GM13977 (cell line): Measurements from ENCODE around the gene TRIM31.
"Not testable (repeated sequence)": the region's sequence is repeated elsewhere in the genome, so short reads cannot be mapped to it uniquely, and the experiment has no call there.

Source experiments
- DNase-seq: peaks from one replicate; pipeline ENCODE4 v3.0.0; 2012; ENCODE audit warnings: low spot score
- in situ Hi-C: fragments of 300-500 bp; cut with MboI; formaldehyde crosslinking; loops from one replicate; pipeline ENCODE4 v1.12.0; 2022; ENCODE audit warnings: low sequenced_read_pairs, low pct_unique_long_range_greater_than_20kb, mixed read lengths, inconsistent platforms; ENCODE audit not compliant: unreplicated experiment
- TF ChIP-seq, protein P1 (sequence below): IDR thresholded peaks from 2 replicates; pipeline ENCODE4 v1.5.1; 2012; ENCODE audit warnings: mild to moderate bottlenecking, control low read depth; ENCODE audit not compliant: insufficient read depth; ENCODE audit errors: extremely low read depth, missing control alignments

The TRIM31 gene

GRCh38 chr6:30149234-30149633 lies 36.3 kb upstream of the TRIM31 start:
- TF ChIP-seq, protein P1, sequence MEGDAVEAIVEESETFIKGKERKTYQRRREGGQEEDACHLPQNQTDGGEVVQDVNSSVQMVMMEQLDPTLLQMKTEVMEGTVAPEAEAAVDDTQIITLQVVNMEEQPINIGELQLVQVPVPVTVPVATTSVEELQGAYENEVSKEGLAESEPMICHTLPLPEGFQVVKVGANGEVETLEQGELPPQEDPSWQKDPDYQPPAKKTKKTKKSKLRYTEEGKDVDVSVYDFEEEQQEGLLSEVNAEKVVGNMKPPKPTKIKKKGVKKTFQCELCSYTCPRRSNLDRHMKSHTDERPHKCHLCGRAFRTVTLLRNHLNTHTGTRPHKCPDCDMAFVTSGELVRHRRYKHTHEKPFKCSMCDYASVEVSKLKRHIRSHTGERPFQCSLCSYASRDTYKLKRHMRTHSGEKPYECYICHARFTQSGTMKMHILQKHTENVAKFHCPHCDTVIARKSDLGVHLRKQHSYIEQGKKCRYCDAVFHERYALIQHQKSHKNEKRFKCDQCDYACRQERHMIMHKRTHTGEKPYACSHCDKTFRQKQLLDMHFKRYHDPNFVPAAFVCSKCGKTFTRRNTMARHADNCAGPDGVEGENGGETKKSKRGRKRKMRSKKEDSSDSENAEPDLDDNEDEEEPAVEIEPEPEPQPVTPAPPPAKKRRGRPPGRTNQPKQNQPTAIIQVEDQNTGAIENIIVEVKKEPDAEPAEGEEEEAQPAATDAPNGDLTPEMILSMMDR, result no peak
- in situ Hi-C loops, result no loop called here
- DNase-seq, result no peak

DNA sequence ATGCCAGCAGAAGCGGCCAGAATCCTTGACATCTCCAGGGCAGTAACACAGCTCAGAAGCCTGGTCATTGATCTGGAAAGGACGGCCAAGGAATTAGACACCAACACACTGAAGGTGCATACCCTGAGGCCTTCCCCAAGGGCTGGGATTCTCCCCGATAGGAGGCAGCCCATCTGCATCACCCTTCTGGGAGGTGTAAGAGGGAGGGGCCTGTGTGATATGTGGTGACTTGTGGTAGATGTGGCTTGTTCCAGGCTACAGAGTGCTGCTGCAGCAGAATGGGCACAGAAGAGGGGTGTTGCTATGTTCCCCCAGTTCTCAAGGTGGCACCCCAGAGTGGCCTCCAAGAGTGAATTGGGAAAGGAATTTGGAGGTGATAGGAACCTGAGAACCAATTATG lies 34.2 kb upstream of the TRIM31 start:
- in situ Hi-C loops, result no loop called here
- TF ChIP-seq, protein P1, result no peak
- DNase-seq, result no peak

DNA sequence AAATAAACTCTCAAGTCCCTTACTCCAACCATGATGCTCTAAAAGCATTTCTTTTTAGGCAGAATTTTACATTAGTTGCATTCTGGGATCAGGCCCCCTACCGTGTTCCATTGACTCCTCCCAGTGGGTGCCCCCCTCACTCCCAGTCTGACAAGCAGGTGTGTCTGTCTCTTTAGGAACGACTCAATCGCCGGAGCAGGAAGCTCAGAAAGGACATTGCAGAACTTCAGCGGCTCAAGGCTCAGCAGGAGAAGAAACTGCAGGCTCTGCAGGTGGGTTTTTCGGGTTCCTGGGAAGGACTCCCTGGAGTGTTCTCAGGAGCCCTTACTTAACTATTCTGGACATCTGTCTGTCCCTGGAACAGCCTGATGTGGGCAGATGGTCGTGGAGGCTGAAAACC lies 32.9 kb upstream of the TRIM31 start:
- TF ChIP-seq, protein P1, result no peak
- in situ Hi-C loops, result no loop called here
- no peak for DNase-seq

DNA sequence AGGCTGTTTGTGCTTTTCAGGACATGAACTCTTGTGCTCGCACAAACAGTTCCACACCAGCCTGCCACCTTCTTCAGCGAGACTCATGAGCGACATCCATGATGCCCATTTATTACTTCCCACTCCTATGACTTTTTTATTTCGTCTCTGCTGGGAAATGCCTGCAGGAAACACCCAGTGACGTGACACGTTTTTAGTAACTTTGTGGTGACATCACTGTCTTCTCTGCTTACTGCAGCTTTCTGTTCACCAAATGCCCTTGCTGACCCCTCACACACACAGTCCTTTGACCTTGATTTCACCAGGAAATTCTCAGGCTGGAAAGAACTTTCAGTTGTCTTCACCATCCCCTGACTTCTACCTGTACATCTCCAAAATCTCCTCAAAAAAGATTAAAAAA lies 31.9 kb upstream of the TRIM31 start:
- in situ Hi-C loops, result no loop called here
- TF ChIP-seq, protein P1, result no peak
- DNase-seq, result no peak

DNA sequence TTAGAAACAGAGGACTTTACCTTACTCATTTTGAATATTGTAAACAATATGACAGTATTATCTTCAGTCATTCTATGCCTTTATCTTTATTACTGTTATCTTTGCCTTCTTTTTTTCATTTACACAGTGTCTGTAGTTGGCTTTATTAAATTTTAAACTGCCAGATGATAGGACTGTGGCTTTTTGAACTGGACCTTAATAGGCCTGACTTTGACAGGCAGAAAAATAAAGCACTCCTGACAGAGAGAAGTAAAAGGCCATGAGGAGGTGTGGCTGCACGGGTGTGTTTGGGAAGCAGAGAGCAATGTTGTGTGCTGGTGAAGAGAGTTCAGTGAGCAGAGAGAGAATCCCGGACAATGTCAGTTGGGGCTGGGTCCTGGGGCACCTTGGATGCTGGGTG lies 30.9 kb upstream of the TRIM31 start:
- TF ChIP-seq, protein P1, result no peak
- DNase-seq, result no peak
- in situ Hi-C loops, result no loop called here

GRCh38 chr6:30142665-30143064 lies 29.8 kb upstream of the TRIM31 start:
- in situ Hi-C loops, result no loop called here
- TF ChIP-seq, protein P1, result no peak
- no peak for DNase-seq

- in situ Hi-C loops, DNase-seq: not testable (repeated sequence)
Observed at GRCh38 chr6:30140240-30140639, 27.4 kb upstream of the TRIM31 start.
